Upper lobe of left lung (tissue), 4 donors: ENCODE results near the gene TEAD2.

ENCODE experiments used
- EP300 ChIP-seq, 4 donors: sonication (generic); formaldehyde crosslinking; IDR thresholded peaks; one replicate each; pipeline ENCODE4 v1.5.1; 2017; ENCODE audit warnings: antibody characterized with exemption in 4 of 4, control low read depth in 2 of 4
- POLR2A ChIP-seq, 4 donors: fragments of 450-650 bp; IDR thresholded peaks; one replicate each; pipeline ENCODE4 v1.5.1; 2016 to 2017; ENCODE audit warnings: antibody characterized with exemption in 4 of 4, mild to moderate bottlenecking in 2 of 4
- POLR2AphosphoS5 ChIP-seq, 2 donors: sonication (generic); formaldehyde crosslinking; IDR thresholded peaks; one replicate each; pipeline ENCODE4 v1.5.1; 2017; ENCODE audit warnings: antibody characterized with exemption in 2 of 2
- TF ChIP-seq, protein P1 (sequence below), 6 experiments: fragments of 450-650 bp in 4 of 6; fragments of 200-600 bp in 2 of 6; sonication (generic) in 2 of 6; IDR thresholded peaks; one replicate each; pipeline ENCODE4 v1.5.1; 2016 to 2019; ENCODE audit warnings: antibody characterized with exemption in 6 of 6

DNA sequence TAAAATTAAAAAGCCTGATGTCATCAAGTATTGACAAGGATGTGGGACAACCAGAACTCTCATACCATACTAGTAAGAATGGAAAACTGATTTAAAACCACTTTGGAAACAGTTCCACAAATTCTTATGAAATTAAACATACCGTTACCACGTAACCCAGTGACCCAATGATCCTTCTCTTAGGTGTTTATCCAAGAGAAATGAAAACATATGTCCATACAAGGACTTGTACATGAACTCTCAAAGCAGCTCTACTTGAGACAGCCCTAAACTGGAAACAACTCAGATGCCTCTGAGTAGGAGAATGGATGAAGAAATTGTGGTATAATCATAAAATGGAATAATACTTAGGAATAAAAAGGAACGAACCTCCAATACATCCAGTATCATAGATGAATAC, 64.8 kb downstream of the TEAD2 start:
- no peak for TF ChIP-seq POLR2AphosphoS5 (IDR thresholded peaks at IDR 0.05)
- TF ChIP-seq, protein P1, sequence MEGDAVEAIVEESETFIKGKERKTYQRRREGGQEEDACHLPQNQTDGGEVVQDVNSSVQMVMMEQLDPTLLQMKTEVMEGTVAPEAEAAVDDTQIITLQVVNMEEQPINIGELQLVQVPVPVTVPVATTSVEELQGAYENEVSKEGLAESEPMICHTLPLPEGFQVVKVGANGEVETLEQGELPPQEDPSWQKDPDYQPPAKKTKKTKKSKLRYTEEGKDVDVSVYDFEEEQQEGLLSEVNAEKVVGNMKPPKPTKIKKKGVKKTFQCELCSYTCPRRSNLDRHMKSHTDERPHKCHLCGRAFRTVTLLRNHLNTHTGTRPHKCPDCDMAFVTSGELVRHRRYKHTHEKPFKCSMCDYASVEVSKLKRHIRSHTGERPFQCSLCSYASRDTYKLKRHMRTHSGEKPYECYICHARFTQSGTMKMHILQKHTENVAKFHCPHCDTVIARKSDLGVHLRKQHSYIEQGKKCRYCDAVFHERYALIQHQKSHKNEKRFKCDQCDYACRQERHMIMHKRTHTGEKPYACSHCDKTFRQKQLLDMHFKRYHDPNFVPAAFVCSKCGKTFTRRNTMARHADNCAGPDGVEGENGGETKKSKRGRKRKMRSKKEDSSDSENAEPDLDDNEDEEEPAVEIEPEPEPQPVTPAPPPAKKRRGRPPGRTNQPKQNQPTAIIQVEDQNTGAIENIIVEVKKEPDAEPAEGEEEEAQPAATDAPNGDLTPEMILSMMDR (IDR thresholded peaks at IDR 0.05), result no peak
- TF ChIP-seq EP300 (IDR thresholded peaks at IDR 0.05), result no peak
- no peak for TF ChIP-seq POLR2A (IDR thresholded peaks at IDR 0.05)
